ENCODE data around the gene SLC6A9. TPM values are rescaled to one million over a fixed set of nuclear protein-coding genes. Genes with fewer than 3 reads are reported as not detected.

The SLC6A9 gene
- total and polyA plus RNA-seq, 4 donors: 21.9 to 143 (median 74.6) TPM

DNA sequence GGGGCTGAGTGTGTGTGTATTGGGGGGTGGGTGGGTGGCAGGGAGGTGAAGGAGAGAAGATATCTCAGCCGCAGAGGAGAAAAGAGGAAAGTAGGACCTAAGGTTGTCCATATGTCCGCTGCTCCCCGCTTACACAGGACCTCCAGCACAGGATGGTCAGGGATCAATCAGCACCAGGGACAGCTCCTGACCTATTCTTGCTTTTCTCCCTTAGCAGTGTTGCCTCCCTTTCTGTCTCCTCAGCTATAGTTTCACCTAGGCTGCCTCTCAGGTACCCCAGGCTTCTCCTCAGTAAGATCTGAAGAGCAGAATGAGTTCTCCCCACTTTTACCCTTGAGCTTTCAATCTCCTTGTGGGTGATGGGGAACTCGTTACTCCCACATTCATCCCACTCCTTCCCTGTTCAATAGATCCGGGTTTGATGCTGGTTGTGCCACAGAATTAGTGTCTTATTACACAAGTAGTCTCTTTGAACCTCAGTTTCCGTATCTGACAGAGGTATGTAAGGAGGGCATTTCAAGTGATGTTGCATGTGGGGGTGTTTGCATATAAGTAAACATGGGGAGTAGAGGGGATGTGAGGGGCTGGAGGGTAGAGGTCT lies 62.8 kb downstream of the SLC6A9 start:
- 86% methylated on average over 4 of the region's 6 CpGs for WGBS (ENCODE audit: insufficient coverage)
- H3K27ac ChIP-seq (ENCODE audit: low read depth, low read length): no peak overlapping the region
- H3K4me1 ChIP-seq (ENCODE audit: control insufficient read depth, insufficient read depth, low read length): peaks cover 20% of the 10 kb centered on the region
- no peaks in the 10 kb centered on the region for H3K27me3 ChIP-seq (ENCODE audit: control insufficient read depth, insufficient read depth, low read length)
- H3K36me3 ChIP-seq (ENCODE audit: control insufficient read depth, insufficient read depth, low read length): peaks cover 62% of the 10 kb centered on the region
- no peak overlapping the region for H3K4me3 ChIP-seq (ENCODE audit: low read depth, low read length)
- DNase-seq (ENCODE audit: low read depth in 4 of 6, low spot score in 6 of 6): peak in 1 of 6 donors; percentile 32
- no peaks in the 10 kb centered on the region for H3K9me3 ChIP-seq (ENCODE audit: control insufficient read depth, insufficient read depth, low read length)

- H3K27ac ChIP-seq (ENCODE audit: low read depth, low read length): no peak overlapping the region
- DNase-seq (ENCODE audit: low read depth in 4 of 6, low spot score in 6 of 6): no peak
- H3K9me3 ChIP-seq (ENCODE audit: control insufficient read depth, insufficient read depth, low read length): no peaks in the 10 kb centered on the region
- no peaks in the 10 kb centered on the region for H3K27me3 ChIP-seq (ENCODE audit: control insufficient read depth, insufficient read depth, low read length)
- H3K36me3 ChIP-seq (ENCODE audit: control insufficient read depth, insufficient read depth, low read length): peaks cover 64% of the 10 kb centered on the region
- no peak overlapping the region for H3K4me3 ChIP-seq (ENCODE audit: low read depth, low read length)
- H3K4me1 ChIP-seq (ENCODE audit: control insufficient read depth, insufficient read depth, low read length): peaks cover 7% of the 10 kb centered on the region
- 94% methylated on average over 3 of the region's 3 CpGs for WGBS (ENCODE audit: insufficient coverage)
These were observed 65.9 kb downstream of the SLC6A9 start for GRCh38 chr1:43965316-43965715.

DNA sequence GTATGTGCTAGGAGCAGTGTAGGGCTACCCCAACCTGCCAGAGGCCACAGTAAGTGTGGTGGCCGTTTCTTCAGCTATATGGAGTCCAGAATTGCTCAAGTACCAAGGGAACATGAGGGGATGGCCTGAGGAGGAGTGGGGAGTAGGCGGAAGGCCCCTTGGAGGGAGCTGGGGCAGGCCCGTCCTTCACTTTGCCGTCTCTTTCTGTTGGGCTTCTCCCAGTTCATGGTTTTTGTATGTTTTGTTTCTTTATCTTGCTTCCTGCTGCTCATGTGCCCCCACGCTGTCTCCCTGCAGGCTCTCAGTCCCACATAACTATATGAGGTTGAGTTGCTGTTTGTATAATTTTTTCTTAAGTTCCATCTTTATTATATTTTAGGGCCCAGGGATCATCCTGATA lies 67.4 kb downstream of the SLC6A9 start:
- H3K27me3 ChIP-seq (ENCODE audit: control insufficient read depth, insufficient read depth, low read length): no peaks in the 10 kb centered on the region
- H3K4me3 ChIP-seq (ENCODE audit: low read depth, low read length): no peak overlapping the region
- 80% methylated on average over 1 of the region's 5 CpGs for WGBS (ENCODE audit: insufficient coverage)
- H3K27ac ChIP-seq (ENCODE audit: low read depth, low read length): no peak overlapping the region
- no peaks in the 10 kb centered on the region for H3K9me3 ChIP-seq (ENCODE audit: control insufficient read depth, insufficient read depth, low read length)
- no peaks in the 10 kb centered on the region for H3K4me1 ChIP-seq (ENCODE audit: control insufficient read depth, insufficient read depth, low read length)
- no peak for DNase-seq (ENCODE audit: low read depth in 4 of 6, low spot score in 6 of 6)
- H3K36me3 ChIP-seq (ENCODE audit: control insufficient read depth, insufficient read depth, low read length): peaks cover 70% of the 10 kb centered on the region

GRCh38 chr1:43963006-43963405 lies 68.3 kb downstream of the SLC6A9 start:
- 95% methylated on average over 3 of the region's 3 CpGs for WGBS (ENCODE audit: insufficient coverage)
- Histone ChIP-seq H3K36me3 (ENCODE audit: control insufficient read depth, insufficient read depth, low read length) (peaks cover 79% of the 10 kb centered on the region), H3K4me3 (ENCODE audit: low read depth, low read length) (no peak overlapping the region), H3K4me1 (ENCODE audit: control insufficient read depth, insufficient read depth, low read length) (no peaks in the 10 kb centered on the region), H3K27ac (ENCODE audit: low read depth, low read length) (no peak overlapping the region), H3K27me3 (ENCODE audit: control insufficient read depth, insufficient read depth, low read length) (no peaks in the 10 kb centered on the region), H3K9me3 (ENCODE audit: control insufficient read depth, insufficient read depth, low read length) (no peaks in the 10 kb centered on the region)
- no peak for DNase-seq (ENCODE audit: low read depth in 4 of 6, low spot score in 6 of 6)

DNA sequence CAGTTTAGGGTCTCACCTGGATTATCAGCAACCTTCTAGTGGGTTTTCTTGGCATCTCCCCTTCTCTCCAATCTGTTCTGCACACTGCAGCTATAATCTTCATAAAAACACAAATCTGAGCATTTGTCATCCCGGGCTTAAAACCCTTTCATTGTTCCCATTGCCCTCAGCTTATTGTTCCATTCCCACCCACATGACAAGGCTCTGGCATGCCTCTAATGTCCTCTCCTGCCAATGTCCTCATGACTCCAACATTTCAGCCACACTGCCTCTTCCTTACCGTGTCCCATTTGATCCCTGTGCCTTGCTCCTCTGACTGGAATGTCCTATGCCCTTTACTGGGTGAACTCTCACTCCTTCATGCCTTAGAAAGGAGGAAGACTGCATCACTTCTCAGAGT lies 68.9 kb downstream of the SLC6A9 start:
- Histone ChIP-seq H3K27me3 (ENCODE audit: control insufficient read depth, insufficient read depth, low read length) (no peaks in the 10 kb centered on the region), H3K36me3 (ENCODE audit: control insufficient read depth, insufficient read depth, low read length) (peaks cover 80% of the 10 kb centered on the region), H3K4me1 (ENCODE audit: control insufficient read depth, insufficient read depth, low read length) (no peaks in the 10 kb centered on the region), H3K9me3 (ENCODE audit: control insufficient read depth, insufficient read depth, low read length) (no peaks in the 10 kb centered on the region), H3K4me3 (ENCODE audit: low read depth, low read length) (no peak overlapping the region), H3K27ac (ENCODE audit: low read depth, low read length) (no peak overlapping the region)
- no peak for DNase-seq (ENCODE audit: low read depth in 4 of 6, low spot score in 6 of 6)
- 100% methylated on average over 2 of the region's 2 CpGs for WGBS (ENCODE audit: insufficient coverage)

- Histone ChIP-seq H3K9me3 (ENCODE audit: control insufficient read depth, insufficient read depth, low read length) (no peaks in the 10 kb centered on the region), H3K27me3 (ENCODE audit: control insufficient read depth, insufficient read depth, low read length) (no peaks in the 10 kb centered on the region), H3K36me3 (ENCODE audit: control insufficient read depth, insufficient read depth, low read length) (peaks cover 80% of the 10 kb centered on the region), H3K4me3 (ENCODE audit: low read depth, low read length) (no peak overlapping the region), H3K27ac (ENCODE audit: low read depth, low read length) (no peak overlapping the region), H3K4me1 (ENCODE audit: control insufficient read depth, insufficient read depth, low read length) (no peaks in the 10 kb centered on the region)
- WGBS (ENCODE audit: insufficient coverage): 77% methylated on average over 2 of the region's 3 CpGs
- DNase-seq (ENCODE audit: low read depth in 4 of 6, low spot score in 6 of 6): peak in 1 of 6 donors; percentile 24
These were observed 69.6 kb downstream of the SLC6A9 start for GRCh38 chr1:43961692-43962091.

DNA sequence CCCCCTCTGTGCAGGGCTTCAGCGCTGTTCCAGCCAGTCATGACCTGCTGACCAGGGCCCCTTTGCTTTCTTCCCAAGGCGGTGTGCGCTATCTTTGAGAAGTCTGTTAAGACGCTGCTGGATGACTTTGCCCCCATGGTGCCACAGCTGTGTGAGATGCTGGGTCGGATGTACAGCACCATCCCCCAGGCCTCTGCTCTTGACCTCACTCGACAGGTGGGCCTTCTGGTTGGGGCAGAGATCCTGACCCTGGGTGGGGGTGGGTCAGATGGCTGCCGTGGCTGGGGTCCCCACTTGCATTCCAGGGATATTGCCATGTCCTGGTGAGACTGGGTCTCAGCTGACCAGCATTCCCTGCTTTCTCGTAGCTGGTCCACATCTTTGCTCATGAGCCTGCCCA lies 70.5 kb downstream of the SLC6A9 start:
- Histone ChIP-seq H3K9me3 (ENCODE audit: control insufficient read depth, insufficient read depth, low read length) (no peaks in the 10 kb centered on the region), H3K27ac (ENCODE audit: low read depth, low read length) (no peak overlapping the region), H3K36me3 (ENCODE audit: control insufficient read depth, insufficient read depth, low read length) (peaks cover 78% of the 10 kb centered on the region), H3K27me3 (ENCODE audit: control insufficient read depth, insufficient read depth, low read length) (no peaks in the 10 kb centered on the region), H3K4me1 (ENCODE audit: control insufficient read depth, insufficient read depth, low read length) (no peaks in the 10 kb centered on the region), H3K4me3 (ENCODE audit: low read depth, low read length) (no peak overlapping the region)
- WGBS (ENCODE audit: insufficient coverage): 89% methylated on average over 8 of the region's 8 CpGs
- DNase-seq (ENCODE audit: low read depth in 4 of 6, low spot score in 6 of 6): no peak

DNA sequence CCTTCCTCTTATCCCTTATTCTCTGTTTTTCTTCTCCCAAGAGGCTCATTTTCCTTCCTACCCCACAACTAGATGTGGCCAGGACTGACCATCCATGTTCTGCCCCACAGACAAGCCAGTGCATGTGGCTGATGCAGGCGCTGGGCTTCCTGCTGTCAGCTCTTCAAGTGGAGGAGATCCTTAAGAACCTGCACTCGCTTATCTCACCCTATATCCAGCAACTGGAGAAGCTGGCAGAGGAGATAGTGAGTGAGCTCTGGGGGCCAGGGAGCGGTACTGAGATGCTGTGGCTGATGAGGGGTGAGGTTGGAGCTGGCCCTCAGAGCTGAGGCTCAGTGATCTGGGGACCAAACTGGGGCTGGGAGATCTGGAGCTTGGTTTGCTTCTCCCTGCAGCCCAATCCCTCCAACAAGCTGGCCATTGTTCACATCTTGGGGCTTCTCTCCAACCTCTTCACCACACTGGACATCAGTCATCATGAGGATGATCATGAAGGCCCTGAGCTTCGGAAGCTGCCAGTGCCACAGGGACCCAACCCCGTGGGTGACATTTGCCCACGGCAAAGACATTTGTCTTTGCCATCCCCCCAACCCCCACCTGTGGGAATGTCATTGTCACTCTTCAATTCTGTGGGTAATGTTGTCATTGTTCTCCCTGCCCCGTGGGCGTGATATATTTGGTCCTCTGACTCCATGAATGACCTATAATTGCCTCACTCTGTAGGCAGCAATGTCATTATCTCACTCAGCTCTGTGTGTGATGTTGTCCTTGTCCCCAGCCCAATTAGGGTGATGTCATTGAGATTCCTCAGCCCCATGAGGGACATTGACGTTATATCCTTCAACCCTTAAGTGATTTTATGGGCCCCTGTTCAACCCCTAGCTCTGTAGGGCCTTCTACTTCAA lies 72.7 kb downstream of the SLC6A9 start:
- no peak overlapping the region for H3K4me3 ChIP-seq (ENCODE audit: low read depth, low read length)
- H3K27me3 ChIP-seq (ENCODE audit: control insufficient read depth, insufficient read depth, low read length): no peaks in the 10 kb centered on the region
- peak in 1 of 6 donors; percentile 47 for DNase-seq (ENCODE audit: low read depth in 4 of 6, low spot score in 6 of 6)
- no peaks in the 10 kb centered on the region for H3K9me3 ChIP-seq (ENCODE audit: control insufficient read depth, insufficient read depth, low read length)
- WGBS (ENCODE audit: insufficient coverage): 72% methylated on average over 2 of the region's 9 CpGs
- no peak overlapping the region for H3K27ac ChIP-seq (ENCODE audit: low read depth, low read length)
- H3K36me3 ChIP-seq (ENCODE audit: control insufficient read depth, insufficient read depth, low read length): peaks cover 59% of the 10 kb centered on the region
- peaks cover 9% of the 10 kb centered on the region for H3K4me1 ChIP-seq (ENCODE audit: control insufficient read depth, insufficient read depth, low read length)

- H3K27me3 ChIP-seq (ENCODE audit: control insufficient read depth, insufficient read depth, low read length): no peaks in the 10 kb centered on the region
- no peak for DNase-seq (ENCODE audit: low read depth in 4 of 6, low spot score in 6 of 6)
- H3K9me3 ChIP-seq (ENCODE audit: control insufficient read depth, insufficient read depth, low read length): no peaks in the 10 kb centered on the region
- WGBS (ENCODE audit: insufficient coverage): 88% methylated on average over 7 of the region's 7 CpGs
- H3K27ac ChIP-seq (ENCODE audit: low read depth, low read length): no peak overlapping the region
- H3K36me3 ChIP-seq (ENCODE audit: control insufficient read depth, insufficient read depth, low read length): peaks cover 54% of the 10 kb centered on the region
- no peak overlapping the region for H3K4me3 ChIP-seq (ENCODE audit: low read depth, low read length)
- H3K4me1 ChIP-seq (ENCODE audit: control insufficient read depth, insufficient read depth, low read length): peaks cover 18% of the 10 kb centered on the region
These were observed 73.7 kb downstream of the SLC6A9 start for GRCh38 chr1:43957407-43958040.

Measured in spinal cord (tissue), 10 donors.